ENCODE results near the gene HMGB3.

The HMGB3 gene

DNA sequence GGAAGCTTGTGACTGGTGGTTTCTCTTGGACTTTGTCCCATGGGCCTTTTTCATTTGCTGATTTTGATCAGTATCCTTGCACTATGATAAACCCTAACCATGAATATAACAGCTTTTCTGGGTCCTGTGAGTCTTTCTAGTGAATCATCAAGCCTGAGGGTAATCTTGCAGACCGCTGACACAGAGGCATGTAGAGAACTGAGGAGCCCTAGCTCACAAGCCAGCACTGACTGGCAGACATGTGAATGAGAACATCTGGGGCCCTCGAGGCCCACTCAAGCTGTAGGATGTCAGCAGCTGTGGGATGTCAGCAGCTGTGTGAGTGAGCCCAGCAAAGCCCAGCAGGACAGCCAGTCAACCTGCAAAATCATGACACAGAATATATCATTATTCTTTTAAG lies 36.7 kb downstream of the HMGB3 start:
- H3K27ac ChIP-seq (replicated peaks) = no peak overlapping the region
- DNase-seq (ENCODE audit: low read depth in 1 of 2, low spot score in 1 of 2) = no peak
- no peak overlapping the region for H3K4me3 ChIP-seq (replicated peaks; ENCODE audit: insufficient read depth, low read length)
- TF ChIP-seq POLR2AphosphoS5 (IDR thresholded peaks at IDR 0.05; ENCODE audit: low read depth) (no peak), GABPA (IDR thresholded peaks at IDR 0.05; ENCODE audit: low read depth) (no peak), REST (IDR thresholded peaks at IDR 0.05; ENCODE audit: insufficient replicate concordance, low read depth) (no peak)
- TF ChIP-seq, protein P1, sequence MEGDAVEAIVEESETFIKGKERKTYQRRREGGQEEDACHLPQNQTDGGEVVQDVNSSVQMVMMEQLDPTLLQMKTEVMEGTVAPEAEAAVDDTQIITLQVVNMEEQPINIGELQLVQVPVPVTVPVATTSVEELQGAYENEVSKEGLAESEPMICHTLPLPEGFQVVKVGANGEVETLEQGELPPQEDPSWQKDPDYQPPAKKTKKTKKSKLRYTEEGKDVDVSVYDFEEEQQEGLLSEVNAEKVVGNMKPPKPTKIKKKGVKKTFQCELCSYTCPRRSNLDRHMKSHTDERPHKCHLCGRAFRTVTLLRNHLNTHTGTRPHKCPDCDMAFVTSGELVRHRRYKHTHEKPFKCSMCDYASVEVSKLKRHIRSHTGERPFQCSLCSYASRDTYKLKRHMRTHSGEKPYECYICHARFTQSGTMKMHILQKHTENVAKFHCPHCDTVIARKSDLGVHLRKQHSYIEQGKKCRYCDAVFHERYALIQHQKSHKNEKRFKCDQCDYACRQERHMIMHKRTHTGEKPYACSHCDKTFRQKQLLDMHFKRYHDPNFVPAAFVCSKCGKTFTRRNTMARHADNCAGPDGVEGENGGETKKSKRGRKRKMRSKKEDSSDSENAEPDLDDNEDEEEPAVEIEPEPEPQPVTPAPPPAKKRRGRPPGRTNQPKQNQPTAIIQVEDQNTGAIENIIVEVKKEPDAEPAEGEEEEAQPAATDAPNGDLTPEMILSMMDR (IDR thresholded peaks at IDR 0.05; ENCODE audit: insufficient read depth, low read length) = no peak
- no peaks in the 10 kb centered on the region for H3K27me3 ChIP-seq (ENCODE audit: insufficient read depth, poor library complexity, severe bottlenecking)

DNA sequence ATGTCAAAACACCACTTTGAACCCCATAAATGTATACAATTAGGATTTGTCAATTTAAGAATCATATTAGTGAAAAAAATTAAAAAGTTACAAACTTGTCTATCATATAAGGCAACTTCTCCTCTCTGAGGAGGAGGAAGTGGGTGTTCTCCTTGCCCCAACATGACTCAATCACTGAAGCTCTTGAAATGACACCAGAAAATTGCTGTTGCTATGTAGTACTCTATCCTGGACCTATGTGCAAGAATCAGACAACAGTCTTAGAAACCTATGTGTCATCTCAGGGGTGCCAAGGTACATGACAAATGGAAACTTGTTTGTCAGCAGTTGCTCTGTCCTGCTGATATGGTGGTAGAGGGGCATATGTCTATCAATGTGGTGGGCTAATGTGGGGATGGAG lies 47.7 kb downstream of the HMGB3 start:
- DNase-seq (ENCODE audit: low read depth in 1 of 2, low spot score in 1 of 2) = peak in 1 of 2 experiments; percentile 30
- Histone ChIP-seq H3K27ac (replicated peaks) (no peak overlapping the region), H3K4me3 (replicated peaks; ENCODE audit: insufficient read depth, low read length) (no peak overlapping the region), H3K27me3 (ENCODE audit: insufficient read depth, poor library complexity, severe bottlenecking) (no peaks in the 10 kb centered on the region)
- TF ChIP-seq SPI1 (IDR thresholded peaks at IDR 0.05; ENCODE audit: borderline replicate concordance, low read depth) (peak; percentile 61), REST (IDR thresholded peaks at IDR 0.05; ENCODE audit: insufficient replicate concordance, low read depth) (no peak), POLR2AphosphoS5 (IDR thresholded peaks at IDR 0.05; ENCODE audit: low read depth) (no peak)

DNA sequence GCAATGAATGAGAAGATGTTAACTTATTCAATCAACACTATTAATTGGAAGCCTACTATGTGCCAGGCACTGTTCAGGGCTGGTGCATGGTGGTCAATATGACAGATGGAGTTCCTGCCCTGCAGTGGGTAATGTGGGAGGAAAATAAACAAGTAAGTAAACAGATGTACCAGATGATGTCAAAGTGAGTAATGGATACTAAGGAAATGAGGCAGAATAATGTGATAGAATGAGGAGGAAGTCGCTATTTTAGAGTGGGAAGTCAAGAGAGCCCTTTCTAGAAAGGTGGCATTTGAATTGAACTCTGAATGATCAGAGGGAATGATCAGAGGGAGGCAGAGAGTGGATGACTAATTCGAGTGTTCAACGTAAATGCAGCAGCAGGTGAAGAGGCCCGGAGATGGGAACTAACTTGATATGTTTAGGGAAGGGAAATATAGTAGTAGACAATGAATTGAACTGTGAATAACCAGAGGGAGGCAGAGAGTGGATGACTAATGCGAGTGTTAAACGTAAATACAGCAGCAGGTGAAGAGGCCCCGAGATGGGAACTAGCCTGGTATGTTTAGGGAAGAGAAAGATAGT lies 48.3 kb downstream of the HMGB3 start:
- Histone ChIP-seq H3K4me3 (replicated peaks; ENCODE audit: insufficient read depth, low read length) (no peak overlapping the region), H3K27me3 (ENCODE audit: insufficient read depth, poor library complexity, severe bottlenecking) (no peaks in the 10 kb centered on the region), H3K27ac (replicated peaks) (no peak overlapping the region)
- DNase-seq (ENCODE audit: low read depth in 1 of 2, low spot score in 1 of 2) = no peak
- TF ChIP-seq, protein P1 (IDR thresholded peaks at IDR 0.05; ENCODE audit: insufficient read depth, low read length) = no peak
- TF ChIP-seq REST (IDR thresholded peaks at IDR 0.05; ENCODE audit: insufficient replicate concordance, low read depth) = no peak
- TF ChIP-seq SPI1 (IDR thresholded peaks at IDR 0.05; ENCODE audit: borderline replicate concordance, low read depth) = no peak
- TF ChIP-seq POLR2AphosphoS5 (IDR thresholded peaks at IDR 0.05; ENCODE audit: low read depth) = no peak
- no peak for TF ChIP-seq GABPA (IDR thresholded peaks at IDR 0.05; ENCODE audit: low read depth)

Measured in HL-60 (cell line).